ENCODE results near the gene FBXW10.
"Not testable (repeated sequence)": the region's sequence is repeated elsewhere in the genome, so short reads cannot be mapped to it uniquely, and the experiment has no call there.

FBXW10 gene

DNA sequence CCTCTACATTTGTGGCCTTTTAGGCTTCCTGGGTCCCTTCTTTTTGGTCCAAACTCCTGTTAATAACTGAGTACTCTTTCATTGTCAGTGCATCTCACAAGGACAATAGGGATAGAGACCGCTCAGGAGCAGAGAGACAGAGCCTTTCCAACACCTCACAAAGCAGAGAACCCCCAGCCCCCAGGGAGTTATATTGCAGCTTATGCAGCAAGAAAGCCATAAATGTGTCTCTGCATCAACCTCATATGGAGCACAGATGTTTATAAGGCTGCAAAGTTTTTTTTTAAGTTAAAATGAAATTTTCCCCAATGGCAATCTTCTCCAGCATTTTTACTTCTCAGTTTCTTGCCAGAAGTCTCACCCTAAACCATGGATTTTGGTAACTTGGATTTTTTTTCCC is 6.4 kb downstream of the FBXW10 start:
- DNase-seq = not testable (repeated sequence)

DNA sequence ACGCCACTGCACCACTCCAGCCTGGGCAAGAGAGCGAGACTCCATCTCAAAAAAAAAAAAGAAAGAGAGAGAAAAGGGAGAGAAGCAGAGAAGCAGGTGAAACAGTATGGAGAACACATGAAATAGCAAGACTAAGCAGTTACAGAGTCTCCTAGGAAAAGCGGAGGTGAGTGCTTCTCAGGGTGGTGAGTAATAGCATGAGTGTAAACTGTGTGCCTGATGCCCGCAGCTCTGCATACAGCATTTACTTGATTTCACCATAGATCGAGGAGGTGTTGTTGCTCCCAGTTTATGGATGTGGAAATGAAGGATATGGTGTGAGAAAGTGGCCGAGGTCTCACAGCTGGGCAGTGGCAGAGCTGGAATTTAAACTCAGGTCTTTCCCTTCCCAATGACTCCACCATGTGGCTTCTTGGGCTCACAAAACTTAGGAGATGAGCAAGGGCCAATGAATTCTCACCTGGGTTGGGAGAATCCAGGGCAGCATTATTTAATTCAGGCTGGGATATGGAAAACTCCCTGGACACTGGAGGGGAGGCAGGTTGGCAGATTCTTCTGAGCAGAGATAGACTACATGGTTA is 10.1 kb downstream of the FBXW10 start:
- DNase-seq = not testable (repeated sequence)

DNA sequence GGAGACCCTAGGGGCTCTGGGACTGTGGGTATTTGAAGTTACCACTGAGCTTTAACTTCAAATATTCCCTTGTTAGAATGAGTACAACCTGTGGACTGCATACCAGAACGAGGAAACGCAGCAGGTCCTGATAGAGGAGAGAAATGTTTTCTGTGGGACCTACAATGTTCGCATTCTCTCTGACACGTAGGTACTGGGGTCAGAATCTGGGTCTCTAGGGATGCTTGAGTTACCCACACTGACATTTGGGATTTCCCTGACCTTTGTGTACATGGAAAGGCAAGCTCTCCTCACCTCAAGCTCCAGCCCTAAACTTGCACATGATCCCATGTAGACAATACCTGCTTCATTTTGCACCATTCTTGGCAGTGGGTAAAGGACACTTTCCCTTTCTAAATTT is 12.1 kb downstream of the FBXW10 start:
- DNase-seq = not testable (repeated sequence)

DNA sequence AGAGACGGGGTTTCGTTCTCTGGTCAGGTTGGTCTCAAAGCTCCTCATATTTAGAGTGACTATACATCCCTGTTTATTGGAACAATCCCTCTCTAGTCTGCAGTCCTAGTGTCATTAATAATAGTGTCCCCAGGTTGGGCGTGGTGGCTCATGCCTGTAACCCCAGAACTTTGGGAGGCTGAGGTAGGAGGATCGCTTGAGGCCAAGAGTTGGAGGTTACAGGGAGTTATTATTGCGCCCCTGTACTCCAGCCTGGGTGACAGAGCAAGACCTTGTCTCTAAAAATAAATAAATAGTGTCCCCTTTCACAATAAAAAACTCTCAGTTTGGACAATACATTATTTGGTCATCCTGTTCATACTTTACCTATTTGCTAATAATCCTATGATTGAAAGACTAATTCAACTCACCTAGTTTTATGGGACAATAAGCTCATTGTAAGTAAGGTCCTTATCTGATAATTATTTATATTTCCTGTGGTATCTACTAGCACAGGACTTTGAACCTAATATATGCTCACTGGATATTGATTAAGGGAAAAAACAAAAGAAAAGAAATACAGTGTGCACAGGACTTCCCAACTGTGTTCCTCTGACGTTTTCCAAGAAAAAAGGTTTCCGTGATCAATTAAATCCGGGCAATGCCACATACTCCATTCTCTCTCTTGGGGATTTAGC is 13.7 kb downstream of the FBXW10 start:
- not testable (repeated sequence) for DNase-seq

DNA sequence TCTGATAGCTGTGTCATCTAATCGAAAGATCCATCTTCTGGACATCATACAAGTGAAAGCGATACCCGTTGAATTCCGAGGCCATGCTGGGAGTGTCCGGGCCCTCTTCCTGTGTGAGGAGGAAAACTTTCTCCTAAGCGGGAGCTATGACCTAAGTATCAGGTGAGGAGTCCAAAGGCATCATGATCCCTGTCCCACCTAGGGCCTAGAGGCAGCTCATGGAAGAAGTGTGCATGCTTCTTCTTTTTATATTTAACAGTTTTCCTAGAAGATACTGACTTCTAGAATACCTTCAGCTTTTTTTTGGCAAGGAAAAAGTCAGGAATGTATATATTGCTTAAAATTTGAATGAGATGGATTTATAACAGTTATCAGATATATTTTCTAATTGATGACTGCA is 14.5 kb downstream of the FBXW10 start:
- DNase-seq = not testable (repeated sequence)

DNA sequence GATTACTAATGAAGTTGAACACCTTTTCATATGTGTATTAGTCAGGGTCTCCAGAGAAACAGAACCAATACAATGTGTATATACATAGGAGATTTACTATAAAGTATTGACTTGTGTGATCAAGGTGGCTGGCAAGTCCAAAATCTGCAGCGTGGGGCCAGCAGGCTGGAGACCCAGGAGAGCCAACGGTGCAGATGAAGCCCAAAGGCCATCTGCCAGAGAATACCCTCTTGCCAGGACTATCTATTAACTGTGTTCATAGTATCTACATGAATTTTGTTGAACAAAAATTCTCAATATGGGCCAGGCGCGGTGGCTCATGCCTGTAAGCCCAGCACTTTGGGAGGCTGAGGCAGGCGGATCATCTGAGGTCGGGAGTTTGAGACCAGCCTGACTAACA is 16.4 kb downstream of the FBXW10 start:
- DNase-seq = not testable (repeated sequence)

DNA sequence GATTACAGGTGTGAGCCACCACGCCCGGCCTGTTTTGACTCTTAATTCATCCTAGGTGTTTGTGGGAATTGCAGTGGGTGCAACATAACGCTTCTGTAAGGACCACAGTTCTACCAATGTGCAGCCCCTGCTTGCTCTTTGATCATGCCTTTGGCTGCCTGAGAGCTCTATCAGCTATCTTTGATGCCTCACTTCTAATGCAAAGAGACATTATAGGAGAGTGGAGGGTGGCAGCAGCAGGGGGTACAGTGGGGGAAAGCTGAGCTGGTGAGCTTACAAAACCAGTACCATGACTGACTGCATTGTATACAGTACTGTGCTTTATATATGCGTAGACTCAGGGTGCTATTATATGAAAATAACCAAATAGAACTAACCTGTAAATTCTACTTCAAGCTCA is 26.7 kb downstream of the FBXW10 start:
- DNase-seq = not testable (repeated sequence)

DNA sequence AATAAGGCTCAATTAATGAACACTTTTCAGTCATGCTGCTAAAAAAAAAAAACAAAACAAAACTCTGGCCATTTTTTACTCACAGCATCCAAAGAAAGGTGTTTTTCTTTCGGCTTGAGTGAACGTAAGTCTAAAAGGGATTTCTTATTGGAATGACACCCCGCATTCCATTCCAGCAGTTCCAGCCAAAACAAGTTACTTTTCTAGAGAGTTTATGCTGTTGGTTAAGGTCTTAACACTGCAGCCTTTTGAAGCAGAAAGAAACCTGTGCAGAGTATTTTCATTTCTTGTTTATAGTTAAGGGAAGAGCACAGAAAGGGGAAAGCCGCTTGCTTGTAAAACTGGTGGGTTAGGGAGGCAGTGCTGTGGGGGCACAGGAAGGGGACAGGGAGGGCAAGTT is 27.2 kb downstream of the FBXW10 start:
- DNase-seq = not testable (repeated sequence)

DNA sequence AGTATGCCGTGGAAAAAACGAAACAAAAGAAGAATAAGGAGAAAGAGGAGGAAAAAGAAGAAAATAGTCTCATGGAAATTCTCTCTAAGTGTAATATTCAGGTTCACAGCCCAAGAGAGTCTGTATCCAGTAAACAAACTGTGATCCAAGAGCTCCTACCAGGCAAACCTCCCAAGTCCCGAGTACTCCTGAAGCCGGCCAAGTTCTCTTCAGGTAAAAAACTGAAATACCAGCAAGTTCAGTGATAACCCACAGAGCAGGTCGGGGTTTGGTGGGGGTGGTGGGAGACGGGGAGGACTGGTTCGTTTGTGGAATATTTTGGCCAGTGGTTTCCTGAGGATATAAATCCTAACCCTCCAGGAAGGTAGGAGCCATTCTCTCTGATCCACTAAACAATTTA is 28.6 kb downstream of the FBXW10 start:
- no peak for DNase-seq

DNA sequence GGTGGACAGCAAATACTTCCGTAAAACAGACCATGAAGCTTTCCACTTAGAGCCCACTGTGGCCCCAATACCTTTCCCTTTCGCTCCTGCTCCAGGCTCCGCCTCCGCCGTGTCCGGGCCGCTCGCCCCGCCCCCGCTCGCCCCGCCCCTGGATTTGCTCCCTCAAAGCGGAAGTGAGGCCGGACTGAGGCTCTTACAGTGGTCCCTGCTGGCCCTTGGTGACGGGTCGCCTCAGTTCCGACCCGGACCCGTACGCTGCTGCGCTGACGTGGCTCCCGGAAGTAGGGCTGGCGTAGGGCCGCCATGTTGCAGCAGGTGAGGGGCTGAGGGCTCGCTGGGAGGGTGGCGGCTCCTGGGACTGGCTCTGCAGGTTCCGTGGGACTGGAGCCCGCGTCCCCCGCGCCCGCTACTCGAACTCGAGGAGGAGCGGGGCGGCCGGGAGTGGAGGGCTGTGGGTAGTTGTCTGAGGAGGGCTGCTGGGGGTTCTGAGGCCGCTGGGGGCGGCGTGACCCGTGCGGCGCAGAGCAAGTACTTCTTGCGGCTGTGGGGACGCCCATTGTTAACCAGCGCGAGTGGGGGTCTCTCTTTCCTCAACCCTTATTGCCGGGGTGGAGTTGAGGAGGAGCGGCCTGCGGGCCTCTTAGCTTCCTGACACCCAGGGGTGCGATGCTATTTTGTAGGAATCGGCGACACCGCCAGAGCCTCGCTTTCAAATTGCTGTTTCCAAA is 37.3 kb downstream of the FBXW10 start, which contains the start of gene TVP23B:
Gene TVP23B, plus strand, starts transcription at position 193 of the 728 bp plus-strand sequence. Its CDS starts 111 bp downstream, at position 304.
- DNase-seq = peak; percentile 71

DNA sequence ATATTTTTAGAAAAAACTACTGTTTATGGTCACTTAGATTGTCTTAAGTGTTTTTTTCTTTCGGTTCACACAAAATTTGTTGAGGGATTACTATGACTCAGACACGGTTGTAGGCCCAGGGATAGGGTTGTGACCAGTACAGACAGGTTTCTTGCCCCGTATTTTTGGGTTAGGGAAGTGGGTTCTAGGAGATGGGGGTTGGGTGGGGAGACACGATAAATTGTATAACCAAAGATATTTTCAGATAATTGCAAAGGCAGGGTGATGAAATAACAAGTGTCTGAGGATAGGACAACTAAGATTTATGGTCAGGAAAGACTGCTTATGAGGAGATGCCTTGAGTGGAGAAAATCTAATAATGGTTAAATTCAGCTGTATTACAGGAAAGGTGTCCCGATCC is 38.0 kb downstream of the FBXW10 start:
- not testable (repeated sequence) for DNase-seq

DNA sequence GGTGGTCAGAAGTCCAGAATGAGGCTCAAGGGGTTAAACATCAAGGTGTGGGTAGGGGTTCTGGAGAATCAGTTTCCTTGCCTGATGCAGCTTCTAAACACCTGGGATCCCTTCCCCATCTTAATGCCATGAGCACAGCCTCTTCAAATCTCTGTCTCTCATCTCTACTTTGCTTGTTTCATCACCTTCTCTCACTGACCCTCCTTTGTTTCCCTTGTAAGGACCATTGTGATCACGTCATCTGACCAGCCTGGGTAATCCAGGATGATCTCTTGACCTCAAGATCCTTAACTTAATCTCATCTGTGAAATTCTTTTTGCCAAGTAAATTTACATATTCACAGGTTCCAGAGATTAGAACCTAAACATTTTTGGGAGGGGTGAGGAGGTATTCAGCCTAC is 42.1 kb downstream of the FBXW10 start:
- DNase-seq = not testable (repeated sequence)

DNA sequence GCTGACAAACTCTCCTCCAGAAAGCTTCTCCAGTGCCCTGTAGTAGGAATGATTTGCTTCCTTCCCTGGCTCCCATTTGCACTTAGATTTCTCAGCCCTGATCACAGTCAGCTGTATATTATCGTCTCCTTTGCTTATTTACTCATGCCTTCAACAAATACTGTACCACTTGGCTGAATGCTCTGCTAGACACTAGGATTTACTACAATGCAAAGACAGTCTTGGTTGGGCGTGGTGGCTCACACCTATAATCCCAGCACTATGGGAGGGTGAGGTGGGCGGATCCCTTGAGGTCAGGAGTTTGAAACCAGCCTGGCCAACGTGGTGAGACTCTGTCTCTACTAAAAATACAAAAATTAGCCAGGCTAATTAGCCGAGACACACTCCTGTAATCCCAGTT is 43.0 kb downstream of the FBXW10 start:
- DNase-seq = not testable (repeated sequence)

DNA sequence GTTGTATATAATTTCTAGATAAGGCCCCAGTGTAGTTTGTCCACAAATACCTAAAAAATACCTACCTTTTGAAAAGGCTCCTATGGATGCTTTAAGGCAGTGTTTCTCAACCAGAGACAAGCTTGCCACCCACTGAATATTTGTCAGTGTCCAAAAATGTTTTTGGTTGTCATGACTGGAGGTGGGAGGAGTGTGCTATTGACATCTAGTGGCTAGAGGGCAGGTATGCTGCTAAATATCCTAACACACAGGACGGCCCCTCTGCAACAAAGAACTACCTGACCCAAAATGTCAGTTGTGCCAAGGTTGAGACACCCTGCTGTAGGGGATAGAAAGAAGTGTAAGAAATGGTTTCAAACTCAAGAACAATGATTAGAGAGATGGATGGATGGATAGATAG is 47.5 kb downstream of the FBXW10 start:
- DNase-seq = not testable (repeated sequence)

DNA sequence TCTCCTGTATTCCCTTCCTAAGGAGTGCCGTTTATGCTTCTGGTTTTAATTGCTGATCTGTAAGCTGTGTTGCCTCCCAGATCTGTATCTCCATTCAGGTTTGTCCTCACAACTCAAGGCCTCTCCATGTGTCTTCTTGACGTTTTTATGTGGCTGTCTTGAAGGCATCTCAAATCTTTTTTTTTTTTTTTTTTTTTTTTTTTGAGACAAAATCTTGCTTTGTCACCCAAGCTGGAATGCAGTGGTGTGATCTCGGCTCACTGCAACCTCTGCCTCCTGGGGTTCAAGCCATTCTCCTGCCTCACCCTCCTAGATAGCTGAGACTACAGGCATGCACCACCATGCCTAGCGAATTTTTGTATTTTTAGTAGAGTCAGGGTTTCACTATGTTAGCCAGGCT is 51.0 kb downstream of the FBXW10 start:
- not testable (repeated sequence) for DNase-seq

DNA sequence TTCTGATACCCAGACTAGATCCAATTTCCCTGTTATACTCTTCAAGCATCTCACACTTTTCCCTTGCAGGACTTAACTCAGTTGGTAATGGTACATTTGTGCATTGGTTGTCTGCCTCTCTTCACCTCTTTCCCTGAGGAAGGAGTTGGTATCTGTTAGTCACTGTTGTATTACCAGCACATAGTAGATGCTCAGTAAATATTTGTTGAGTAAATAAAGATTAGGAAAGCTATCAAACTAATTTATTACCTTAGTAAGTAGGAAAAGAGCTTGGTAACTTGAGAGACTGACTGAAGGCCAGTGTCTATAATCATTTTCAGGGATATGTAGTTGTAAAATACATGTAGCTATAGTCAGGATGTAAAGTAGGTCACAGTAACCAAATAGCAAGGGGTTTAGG is 53.0 kb downstream of the FBXW10 start:
- DNase-seq = not testable (repeated sequence)

DNA sequence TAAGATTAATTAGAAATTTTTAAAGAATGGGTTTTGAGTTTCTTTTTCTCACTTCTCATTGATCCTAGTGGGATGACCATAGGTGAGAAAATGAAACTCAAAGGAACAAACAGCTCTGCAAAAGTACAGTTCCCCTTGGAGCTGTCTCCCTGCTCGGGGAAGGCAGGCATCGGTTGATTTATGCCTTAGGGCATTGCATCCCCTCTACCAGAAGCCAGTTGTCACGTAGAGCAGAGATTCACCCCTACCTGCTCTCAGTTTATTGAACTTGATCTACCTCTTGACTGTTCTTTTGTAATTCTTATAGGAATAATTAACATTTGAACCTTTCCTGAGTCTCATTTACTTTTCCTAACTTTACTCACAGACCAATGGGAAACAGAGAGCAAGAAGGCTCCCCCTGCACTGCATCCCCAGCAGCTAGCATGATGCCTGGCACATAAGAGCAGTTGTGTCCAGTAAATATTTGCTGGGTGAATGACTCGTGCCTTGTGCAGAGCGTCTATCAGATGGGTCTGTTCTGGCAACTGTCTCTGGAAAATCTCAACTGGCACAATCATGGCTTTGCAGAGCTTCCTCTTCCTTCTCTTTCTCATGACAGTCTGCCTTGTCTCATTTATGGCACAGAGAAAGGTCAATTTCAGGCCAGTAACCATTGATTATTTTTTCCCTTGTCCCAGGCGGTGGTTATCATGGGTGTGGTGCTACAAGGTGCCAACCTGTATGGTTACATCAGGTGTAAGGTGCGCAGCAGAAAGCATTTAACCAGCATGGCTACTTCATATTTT is 59.8 kb downstream of the FBXW10 start:
- not testable (repeated sequence) for DNase-seq

DNA sequence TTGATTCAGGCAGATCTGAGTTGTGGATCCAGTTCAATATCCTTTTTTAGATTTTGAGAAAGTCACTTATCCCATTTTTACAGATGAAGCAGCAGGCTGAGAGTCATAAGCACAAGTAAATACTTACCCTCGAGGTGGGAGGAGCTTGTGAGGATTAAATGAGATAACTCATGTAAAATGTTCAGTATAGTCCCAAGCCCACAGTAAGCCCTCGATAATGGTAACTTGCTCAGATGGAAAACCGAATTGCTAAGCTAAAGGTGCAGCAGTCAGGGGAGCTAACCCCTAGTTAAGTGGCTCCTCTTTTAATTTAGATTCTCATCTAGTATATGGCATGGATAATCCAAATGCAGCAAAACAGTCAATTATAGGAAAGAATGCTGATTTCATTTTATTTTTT is 72.1 kb downstream of the FBXW10 start:
- DNase-seq = not testable (repeated sequence)

DNA sequence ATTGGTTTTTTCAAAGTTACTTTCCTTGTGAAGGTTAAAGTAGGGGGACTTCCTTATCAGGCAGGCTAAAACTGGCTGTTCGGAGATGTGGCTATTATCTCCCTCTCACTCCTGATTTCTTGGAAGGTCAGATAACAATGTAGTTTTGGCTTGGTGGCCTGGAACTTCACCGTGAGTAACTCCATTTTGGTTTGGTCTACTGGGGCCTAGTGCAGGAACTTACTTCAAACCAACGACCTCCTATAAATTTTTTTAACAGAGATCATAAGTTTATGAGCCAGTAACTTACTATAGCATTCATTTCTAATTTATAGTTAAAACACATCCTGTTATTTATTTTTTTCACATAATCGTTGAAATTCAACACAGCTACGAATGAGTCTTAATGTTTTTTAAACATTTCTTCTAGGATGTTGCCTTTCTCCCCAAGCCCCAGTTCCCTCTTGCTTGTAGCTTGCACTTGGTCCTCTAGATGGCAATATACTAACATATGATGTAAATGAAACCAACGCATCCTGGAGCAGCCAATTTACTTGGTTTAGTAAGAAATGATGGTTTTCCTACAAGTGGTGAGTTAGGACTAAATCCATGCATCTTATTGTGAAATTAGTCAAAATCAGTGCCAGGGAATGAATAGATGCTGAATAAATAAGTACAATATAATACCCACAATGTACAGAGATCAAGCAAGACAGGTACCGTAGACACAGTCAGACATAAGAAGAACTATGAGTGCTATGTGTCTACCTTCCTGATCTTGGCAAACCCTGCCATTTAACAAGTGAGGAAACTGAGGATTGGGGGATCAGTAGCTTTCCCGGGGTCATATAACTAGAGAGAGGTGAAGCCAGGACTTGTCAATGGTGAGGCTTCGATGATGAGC is 72.9 kb downstream of the FBXW10 start:
- peak; percentile 4 for DNase-seq

DNA sequence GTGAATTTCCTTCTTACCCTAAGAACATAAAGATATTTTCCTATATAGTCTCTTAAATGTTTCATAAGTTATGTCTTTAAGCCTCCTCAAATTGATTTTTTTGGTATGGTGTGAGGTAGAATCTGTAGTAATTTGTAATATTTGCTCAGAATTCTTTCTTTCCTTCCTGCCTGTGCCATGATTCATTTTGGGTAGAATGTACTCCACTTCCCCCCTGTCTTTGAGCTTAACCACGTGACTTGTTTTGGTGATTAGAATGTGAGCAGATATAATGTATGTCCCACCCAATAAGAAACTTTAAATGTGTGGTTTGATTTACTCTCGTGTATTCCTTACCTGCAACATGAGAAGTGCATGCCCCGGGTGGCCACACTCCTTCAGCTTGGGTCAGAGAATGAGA is 77.6 kb downstream of the FBXW10 start:
- not testable (repeated sequence) for DNase-seq

DNA sequence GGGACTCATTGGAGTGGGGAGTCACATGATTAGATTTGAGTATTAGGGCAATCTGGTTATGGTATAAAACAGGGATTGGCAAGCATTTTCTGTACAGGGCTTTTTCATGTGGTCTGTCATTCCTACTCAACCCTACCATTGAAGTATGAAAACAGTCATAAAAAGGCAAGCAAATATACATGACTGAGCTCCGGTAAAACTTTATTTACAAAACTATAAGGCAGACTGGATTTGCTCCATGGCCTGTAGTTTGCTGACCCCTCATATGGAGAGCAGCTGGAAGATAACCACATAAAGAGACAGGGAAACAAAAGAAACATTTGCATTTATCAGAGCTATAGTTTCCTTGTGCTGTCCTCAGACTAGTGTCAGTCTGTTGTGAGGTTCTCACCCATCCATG is 83.8 kb downstream of the FBXW10 start:
- DNase-seq = not testable (repeated sequence)

All from NCI-H526 treated with DMSO at 0.1 percent for 48 hours (cell line).